Measurements from ENCODE around the gene RAMACL.

The RAMACL gene

DNA sequence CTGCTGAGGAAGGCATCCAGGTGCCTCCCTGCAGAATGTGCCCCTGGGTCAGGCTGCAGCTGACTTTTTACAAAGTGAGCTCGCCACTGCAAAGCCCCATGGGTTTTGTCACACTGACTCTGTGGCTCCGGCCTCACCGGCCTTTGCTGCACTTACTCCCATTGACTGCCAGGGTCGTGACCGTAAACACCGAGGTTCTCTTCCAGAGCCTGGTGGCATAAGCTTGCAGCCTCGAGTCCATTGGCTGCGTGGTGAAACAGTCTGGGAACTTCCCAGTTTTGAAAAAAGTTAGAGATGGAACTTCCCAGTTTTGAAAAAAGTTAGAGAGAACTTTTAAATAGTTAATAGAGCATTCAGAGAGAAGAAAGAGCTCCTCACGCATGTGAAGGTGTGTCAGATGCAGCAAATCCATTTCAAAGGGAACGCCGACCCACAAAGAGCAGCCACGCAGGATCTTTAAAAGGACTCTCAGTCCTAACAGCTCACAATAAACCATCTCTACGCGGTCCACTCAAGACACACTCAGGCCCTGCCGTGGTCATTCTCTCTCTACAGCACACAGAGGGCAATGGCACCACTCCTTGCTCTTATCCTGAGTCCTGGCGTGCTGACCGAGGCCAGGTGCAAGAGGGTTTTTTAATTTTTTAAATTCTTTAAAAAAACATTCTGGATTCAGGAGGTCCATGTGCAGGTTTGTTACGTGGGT is 12.8 kb downstream of the RAMACL start:
- no peak for DNase-seq (ENCODE audit: low spot score)

DNA sequence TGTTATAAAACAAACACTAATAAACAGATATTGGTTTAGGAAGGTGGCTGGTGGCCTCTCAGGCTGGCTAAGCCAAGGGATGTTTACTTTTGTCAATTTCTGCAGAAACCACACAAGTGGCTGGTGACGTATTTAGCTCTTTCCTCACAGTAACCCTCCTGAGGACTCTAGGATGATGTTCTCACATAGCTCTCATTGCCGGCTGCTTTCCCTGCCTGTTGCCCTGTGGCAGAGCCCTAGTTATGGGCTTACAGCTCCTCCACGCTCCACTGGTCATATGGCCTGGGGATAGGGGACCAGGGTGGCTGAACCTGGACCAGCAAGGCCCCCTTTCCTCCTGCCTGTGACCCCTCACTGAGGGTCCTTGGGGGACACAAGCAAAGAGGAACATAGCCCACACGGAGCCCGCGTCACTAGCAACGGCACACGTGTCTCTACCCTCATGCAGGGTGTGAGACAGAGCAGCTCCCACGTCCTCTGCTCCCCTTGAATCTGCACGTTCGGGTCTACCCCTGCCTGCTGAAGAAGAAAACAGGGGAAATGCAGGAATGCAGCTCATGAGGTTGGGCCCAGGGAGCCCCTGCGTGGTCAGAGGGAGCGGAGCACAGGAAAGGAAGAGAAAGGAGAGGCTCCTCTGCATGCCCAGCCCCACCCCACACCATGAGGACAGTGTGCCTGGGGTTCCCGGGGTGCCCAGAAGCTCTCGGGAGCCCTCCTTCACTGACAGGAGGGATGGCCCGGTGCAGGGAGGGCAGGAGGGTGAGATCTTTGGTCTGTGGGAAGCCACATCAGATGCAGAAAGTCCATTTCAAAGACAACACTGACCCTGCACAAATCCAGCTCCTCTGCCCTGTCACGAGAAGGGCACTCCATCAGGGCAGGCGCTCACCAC is 13.9 kb downstream of the RAMACL start:
- no peak for DNase-seq (ENCODE audit: low spot score)

- DNase-seq (ENCODE audit: low spot score) = no peak
Measured at GRCh38 chr6:166570929-166571713, 15.4 kb downstream of the RAMACL start.

- no peak for DNase-seq (ENCODE audit: low spot score)
Measured at GRCh38 chr6:166569206-166569605, 17.3 kb downstream of the RAMACL start.

GRCh38 chr6:166567813-166568212 is 18.7 kb downstream of the RAMACL start:
- DNase-seq (ENCODE audit: low spot score) = no peak

DNA sequence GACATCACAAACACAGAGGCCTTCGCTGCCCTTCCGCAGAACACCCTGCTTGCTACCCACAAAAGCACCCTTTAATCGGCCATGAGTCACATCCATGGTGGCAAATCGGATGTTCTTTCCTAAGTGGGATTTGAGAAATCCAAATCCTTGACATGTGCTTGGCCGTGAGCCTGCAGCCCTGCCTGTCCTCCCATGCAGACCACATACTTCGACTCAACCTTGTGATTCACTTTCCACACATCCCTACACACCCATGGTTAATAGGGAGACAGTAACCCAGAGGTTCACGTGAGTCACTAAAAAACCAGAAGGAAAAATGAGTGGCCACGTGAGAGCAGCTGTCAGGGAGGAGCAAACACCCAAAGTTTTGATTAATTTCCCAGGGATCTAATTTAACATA is 19.4 kb downstream of the RAMACL start:
- DNase-seq (ENCODE audit: low spot score) = no peak

GRCh38 chr6:166566026-166567011 is 20.2 kb downstream of the RAMACL start:
- DNase-seq (ENCODE audit: low spot score) = no peak

DNA sequence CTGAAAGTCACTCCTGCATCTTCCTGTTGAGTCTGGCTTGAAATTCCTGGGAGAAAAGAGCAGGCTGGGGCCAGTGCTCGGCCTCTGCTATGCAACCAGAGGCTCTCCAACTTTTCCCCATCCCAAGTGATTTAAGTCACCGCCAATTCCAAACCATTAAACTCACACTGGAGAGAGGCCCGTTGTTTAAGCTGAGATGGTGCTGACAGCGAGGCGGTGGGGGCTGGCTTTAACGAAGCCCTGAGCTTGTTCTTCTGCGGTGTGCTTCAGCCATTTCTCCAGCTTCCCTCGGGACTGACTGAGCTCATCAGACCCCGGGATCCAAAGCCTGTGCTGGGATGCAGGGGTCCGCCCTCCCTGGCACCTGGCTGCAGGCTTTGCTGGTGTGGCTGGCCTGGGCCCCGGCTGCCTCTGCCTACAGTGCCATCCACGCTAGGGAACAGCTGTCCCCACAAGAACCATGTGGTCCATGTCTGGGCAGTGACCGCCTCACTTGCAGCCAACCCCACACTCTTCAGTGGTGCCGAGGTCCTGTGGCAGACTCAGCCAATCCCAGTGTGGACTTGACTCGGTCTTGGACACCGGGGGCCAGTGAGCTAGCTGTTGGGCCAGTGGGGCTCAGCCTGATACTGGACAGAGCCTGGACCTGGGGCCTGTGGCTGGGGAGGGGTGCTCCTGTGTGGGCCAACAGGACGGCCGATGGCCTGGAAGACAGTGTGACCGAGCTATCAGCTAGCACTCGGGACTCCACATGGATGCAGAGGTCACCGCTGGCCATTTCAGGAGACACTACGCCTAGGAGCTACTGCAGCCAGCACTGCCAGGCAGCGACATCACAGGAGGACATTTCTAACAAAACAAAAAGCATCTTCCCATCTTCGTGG is 21.2 kb downstream of the RAMACL start:
- DNase-seq (ENCODE audit: low spot score) = no peak

- DNase-seq (ENCODE audit: low spot score) = no peak
Measured at GRCh38 chr6:166563805-166564204, 22.7 kb downstream of the RAMACL start.

GRCh38 chr6:166563200-166563599 is 23.3 kb downstream of the RAMACL start:
- DNase-seq (ENCODE audit: low spot score) = no peak

DNA sequence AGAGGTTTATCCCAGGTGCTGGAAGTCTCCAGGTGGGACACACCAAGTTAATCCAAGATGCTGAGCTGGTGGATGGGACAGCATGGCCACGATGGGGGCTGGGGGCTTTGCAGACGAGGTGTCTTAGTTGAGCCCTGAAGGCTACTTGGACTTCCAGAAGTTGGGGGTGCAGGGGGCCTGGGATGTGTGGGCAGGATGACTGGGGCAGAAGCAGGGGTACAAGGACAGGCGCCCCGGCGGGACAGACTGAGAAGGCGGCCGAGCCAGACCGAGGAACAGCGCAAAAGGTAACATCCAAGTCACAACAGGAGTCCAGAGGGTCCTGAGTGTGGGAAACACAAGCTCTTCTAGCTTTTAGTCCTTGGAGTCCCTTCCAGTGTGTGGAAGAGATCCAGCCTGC is 23.8 kb downstream of the RAMACL start:
- DNase-seq (ENCODE audit: low spot score) = no peak

DNA sequence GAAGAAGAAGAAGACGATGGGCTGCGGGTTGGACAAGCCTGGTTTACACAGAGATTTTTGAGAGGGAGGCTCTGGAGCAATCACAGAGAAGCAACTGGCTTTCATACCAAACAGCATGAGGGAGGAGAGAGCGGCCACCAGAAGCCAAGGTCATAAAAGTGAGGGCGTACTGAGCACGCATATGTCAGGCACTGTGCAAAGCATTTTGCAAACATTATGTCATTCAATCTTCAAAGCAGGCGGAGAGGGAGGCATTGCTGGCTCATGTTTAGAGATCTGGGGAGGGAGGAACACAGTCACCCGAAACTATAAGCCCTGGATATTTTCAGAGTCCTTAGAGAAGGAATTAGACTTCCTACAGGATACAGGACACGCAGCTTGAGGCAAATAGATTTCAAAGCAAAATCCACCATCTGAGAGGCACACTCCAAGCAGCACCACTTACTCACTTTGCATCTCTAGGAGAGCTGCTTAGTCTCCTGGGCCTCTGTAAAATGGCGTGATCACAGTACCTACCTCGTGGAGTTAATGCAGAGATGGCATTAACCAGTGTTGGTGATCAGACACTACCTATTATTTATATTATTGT is 24.6 kb downstream of the RAMACL start:
- DNase-seq (ENCODE audit: low spot score) = no peak

GRCh38 chr6:166560222-166560621 is 26.3 kb downstream of the RAMACL start:
- no peak for DNase-seq (ENCODE audit: low spot score)

DNA sequence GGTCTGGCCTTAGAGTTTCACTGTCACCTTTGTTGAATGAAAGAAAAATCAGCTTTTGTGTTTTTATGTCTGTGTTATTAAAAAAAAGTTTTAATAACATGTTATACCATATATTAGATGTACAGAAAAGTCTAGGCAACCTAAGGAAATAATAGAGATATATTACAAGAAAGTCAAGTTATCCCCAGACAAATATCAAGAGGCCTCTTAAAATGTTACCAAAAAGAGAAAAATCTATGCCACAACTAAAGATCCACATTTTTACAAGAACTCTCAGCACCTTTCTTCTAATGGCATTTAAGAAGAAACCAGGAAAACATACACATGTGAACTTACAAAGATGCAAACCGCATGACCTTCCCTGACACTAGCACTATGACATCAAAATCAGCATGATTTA is 26.8 kb downstream of the RAMACL start:
- DNase-seq (ENCODE audit: low spot score) = no peak

DNA sequence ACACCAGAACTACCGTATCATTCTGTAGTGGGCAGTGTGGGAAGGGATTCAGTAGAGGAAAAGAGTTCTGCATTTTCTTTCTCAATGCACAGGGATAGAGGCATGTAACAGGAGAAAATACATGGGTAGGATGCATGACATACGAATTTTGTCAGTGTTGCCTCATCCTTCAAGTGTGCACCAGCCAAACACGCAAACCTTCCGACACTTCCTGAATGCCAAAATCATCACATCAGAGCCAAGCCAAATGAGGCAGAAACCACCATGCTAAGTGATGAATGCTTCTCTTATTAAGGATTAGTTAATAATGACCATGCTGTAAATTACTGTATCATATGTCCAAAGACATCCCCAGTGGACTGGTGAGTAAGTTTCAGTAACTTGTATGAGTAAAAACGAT is 27.3 kb downstream of the RAMACL start:
- no peak for DNase-seq (ENCODE audit: low spot score)

DNA sequence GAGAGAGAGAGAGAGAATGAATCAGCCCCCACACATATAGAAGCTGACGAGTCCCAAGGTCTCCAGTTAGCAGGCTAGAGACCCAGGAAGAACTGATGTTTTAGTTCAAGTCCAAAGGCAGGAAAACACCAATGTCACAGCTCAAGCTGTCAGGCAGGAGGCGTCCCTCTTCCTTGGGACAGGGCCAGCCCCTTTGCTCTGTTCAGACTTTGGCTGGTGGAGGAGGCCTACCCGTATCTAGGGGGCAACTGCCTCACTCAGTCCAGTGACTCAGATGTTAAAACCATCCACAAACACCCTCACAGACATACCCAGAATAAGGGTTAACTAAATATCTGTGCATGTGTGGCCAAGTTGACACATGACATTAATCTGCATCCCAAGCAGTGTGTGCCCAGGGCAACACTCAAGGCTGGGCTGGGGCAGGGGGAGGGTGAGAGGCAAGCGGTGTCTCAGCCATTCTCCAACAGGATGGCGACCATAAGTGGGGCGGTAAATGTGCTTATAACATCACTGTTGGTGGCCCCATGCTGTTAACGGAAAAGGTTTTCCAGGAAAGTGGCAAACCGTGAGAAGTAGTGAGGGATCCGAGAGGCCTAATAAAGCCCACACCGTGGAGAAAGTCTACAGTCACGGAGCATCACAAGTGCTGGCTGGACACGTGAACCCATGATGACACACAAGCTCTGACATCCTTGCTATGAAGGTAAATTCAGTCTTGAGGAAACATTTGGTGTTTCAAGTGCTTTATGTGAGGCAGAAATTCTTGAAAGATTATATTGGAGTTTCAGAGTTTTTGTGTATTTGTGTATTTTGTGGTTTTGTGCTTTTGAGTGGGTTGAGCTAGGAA is 28.1 kb downstream of the RAMACL start:
- DNase-seq (ENCODE audit: low spot score) = no peak

DNA sequence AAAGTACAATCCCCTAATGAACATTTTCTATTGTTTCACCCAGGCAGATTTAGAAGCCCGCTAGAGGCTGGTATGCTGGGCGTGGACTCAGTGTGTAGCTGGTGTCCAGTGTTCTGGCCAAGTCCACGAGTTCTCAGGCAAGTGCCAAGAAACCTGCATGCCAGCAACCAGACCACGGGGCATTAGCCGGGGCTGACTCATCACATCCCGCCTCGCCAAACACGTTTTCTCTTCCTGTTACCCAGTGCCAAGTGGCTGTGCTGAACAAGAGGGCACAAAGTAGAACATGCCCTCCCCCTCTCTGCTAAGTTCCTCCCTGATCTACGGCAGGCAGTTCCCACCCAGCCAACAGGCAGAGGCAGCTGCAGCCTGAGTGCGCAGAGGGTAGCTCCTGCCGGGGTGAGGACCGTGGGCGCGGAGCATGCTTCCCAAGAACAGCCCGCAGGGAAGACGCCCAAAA is 29.6 kb downstream of the RAMACL start:
- no peak for DNase-seq (ENCODE audit: low spot score)

DNA sequence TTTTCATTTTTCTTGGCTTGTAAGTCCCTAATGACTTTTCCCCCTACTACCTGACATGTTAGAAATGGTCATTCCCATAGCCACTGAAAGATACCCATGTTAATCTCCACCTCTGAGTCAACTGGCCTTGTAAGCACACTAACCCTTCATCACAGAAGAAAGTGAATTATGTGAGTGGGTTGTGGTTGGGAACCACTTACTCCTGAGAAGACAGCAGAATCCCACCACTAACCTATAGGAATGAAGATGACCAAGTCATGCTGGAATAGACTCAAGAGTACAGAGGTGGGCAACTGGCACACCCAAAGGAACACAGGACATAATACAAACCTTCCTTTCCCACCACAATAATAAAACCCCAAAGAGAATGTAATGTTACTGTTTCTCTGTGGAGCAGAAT is 30.1 kb downstream of the RAMACL start:
- no peak for DNase-seq (ENCODE audit: low spot score)

DNA sequence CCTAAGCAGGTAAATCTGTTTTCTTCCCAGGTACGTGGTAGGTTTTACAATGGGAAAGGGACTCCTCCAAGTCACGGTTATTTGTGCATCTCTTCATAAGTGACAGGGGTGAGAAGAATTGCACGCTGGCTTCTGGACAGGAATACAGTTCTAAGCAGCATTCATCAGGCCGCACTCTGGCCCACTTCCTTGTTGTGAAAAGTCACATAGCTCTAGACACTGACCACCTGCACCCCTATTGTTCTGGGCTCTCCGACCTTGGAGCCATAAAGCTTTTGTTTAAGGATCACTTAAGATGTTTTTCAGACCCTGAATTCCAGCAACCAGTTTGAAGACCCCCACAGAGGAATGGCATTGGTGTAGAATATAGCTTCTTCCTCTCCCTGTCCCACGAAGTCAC is 31.4 kb downstream of the RAMACL start:
- DNase-seq (ENCODE audit: low spot score) = no peak
